NK-92 treated with Interleukin-12 subunit alpha and Interleukin-12 subunit beta, amount 100 ng/mL, for 24 hours (cell line): ENCODE results near the gene PTTG1IP.

Experiments used
- DNase-seq: peaks from one replicate; lab custom pipeline; 2025; lab: John Stamatoyannopoulos, UW

Gene PTTG1IP

DNA sequence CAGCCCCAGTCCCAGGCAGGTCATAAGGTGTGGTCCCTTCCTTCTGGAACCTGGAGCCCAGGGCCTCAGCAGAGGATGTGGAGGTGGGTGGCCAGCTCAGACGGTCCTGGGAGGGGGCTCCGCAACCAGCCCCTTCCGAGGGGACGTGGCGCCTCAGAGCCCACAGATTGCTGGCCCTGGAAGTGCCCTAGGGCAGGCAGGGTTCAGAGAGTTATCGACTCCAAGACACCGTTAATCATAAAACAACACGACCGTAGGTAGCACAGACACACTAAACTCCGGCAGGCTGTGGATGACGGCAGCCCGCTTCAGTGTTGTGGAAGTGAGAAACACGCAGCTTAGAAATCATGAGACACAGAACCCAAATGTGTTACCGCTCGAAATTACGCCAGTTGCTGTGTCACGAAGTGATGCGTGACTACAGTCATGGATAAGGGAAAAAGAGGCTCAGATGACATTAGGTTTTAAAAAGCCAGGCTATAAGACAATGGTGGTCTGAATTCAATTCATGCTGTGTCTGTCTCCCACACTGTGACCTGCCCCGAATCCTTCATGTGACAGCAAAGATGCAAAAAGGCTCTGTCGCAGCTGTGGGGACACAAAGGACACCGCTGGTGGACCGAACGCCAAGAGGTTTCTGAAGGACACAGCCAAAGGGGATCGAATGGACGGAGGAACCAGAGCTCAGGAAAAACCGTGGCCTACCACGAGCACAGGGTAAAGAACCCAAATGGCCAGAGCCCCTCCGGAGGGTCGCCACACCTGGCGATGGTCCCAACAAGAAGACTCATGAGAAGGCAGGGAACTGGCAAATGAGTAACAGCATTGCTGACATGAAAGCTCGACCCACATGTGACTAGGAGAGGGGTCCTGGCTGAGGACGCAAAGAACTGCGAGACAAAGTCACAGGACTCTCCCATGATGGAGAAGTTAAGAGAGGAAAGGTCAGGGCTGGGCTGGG lies 53.9 kb downstream of the PTTG1IP start:
- DNase-seq, result no peak

DNA sequence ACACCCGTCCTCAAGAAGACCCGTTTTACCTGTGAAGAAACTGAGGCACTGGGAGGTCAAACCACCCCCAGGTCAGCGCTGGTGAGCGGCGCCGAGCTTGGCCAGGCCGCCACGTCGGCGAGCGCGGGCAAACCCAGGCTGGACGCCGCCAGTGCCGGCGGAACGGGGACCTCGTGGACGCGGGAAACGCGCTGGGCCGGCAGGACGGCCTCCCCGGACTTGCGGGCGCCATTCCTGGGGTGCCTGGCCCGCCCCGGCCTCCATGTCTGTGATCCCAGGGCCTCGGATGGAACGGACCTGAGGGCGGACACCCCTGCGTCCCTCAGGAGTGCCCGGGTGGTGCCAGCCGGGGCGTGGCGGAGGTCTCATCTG lies 54.9 kb downstream of the PTTG1IP start:
- no peak for DNase-seq

- DNase-seq, result peak; percentile 65
These were observed 55.4 kb downstream of the PTTG1IP start, which contains the start of gene SUMO3 for GRCh38 chr21:44817914-44818639. Gene SUMO3, minus strand, starts transcription at chr21:44818062. Its CDS starts 94 bp downstream, at chr21:44817968.

DNA sequence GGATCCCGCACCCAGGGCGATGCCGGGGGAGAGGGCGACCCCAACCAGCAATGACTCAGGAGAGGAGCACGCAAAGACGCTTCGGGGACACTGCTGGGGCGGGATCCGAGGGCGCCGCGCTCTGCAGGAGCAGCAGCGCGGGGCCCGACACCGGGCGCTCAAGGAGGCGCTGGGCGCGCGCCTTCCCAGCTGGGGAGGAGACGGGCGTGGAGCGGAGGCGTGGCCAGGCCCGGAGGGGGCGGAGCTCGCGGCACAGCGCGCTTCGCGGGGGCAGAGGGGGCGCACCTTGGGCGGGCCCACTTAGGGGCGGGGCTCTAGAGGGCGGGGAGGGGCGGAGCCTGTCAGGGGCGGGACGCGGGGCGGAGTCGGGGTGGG lies 56.0 kb downstream of the PTTG1IP start:
- peak; percentile 67 for DNase-seq

DNA sequence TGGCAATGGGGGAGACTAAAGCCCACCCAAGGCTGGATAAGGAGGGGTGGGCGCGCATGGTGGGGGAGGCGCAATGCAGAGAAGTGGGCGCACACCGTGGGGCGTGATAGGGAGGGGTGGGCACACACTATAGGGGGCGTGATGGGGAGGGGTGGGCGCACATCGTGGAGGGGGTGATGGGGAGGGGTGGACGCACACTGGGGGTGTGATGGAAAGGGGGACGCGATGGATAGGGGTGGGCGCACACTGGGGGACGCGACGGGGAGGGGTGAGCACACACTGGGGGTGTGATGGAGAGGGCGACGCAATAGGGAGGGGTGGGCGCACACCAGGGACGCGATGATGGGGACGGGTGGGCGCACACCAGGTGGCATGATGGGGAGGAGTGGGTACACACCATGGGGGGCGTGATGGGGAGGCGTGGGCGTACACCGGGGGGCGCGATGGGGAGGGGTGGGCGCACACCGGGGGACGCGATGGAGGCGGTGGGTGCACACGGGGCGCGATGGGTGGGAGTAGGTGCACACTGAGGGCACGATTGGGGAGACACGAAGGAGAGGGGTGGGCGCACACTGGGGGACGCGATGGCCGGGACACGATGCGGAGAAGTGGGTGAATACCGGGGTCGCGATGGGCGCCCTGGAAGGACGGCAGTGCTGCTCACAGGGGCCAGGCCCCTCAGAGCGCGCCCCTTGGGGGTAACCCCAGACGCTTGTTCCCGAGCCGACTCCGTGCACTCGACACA lies 56.6 kb downstream of the PTTG1IP start:
- no peak for DNase-seq

DNA sequence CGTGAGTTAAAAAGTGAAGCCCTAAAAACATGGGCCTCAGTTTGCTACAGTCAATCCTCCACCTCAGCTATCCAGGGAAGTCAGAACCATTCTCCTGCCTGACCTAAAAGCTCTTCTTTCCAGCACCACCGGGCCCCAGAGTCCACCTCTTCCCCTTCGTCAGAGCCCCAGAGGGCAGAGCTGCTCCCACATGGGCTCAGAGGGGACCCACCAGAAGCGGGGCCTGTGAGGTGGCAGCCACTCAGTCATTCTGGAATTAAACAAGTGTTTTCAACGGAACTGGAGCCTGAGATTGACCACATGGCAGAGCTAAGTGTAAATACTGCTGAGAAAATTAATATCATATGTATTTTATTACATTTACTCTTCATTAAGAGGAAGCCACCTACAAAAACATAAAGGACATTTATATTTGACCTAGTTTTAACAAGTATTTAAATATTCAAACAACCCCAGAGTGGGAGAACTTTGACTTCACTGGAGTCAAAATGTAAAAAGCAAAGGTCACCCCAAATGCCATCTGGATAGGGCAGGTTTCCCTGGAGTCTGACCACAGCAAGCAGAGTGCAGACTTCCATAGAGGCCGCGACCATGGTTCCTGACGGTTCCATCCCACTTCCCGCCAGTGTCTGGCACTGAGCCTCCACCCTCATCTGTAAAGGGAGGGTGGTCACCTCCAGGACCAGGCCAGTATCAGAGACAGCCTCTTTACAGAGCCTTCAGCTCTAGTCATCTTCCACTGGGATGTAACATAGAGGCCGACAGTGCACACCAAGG lies 57.5 kb downstream of the PTTG1IP start:
- no peak for DNase-seq

GRCh38 chr21:44815225-44815624 lies 58.3 kb downstream of the PTTG1IP start:
- no peak for DNase-seq

DNA sequence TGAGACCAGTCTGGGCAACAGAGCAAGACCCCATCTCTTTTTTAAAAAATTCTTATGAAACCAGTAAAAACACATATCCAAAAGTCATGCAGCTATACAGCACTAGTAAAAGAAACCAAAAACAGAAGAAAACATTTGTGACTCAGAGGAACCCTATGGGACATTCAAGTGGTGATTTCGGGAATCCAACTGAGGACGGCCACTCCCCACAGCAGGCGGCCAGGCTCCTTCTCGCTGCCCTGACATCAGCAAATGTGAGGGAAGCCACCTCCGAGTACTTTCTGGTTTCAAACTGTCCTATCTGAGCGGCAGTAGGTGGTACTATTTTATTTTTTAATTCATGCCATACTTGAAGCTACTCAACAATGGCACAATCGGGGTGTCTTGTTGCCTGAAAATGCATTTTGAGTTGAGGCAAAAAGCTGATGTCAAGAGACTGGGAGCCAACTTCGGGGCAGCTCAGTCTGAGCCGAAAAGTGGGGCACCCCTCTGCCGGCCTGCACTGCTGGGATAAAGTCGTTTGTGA lies 58.9 kb downstream of the PTTG1IP start:
- no peak for DNase-seq

GRCh38 chr21:44813727-44814126 lies 59.8 kb downstream of the PTTG1IP start:
- no peak for DNase-seq

DNA sequence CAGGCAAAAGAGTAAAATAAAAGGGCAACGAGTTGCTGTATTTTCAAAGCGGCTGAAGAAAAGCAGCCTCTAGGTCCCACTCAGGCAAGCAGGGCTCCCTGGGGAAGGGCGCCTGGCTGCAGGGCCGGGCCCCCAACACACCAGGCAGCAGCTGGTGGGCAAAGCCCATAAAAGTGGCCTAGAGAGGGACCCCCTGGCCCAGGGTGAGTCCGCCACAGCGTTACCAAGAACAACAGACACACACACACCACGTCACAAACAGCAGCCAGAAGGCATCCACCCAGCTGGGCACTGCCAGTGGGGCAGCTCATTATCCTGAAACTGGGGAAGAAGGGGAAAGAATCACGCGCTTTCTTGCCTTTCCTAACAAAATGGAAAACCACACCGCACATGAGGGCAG lies 60.3 kb downstream of the PTTG1IP start:
- no peak for DNase-seq

GRCh38 chr21:44812640-44813039 lies 60.9 kb downstream of the PTTG1IP start:
- no peak for DNase-seq

- no peak for DNase-seq
These were observed 62.7 kb downstream of the PTTG1IP start for GRCh38 chr21:44810779-44811178.

DNA sequence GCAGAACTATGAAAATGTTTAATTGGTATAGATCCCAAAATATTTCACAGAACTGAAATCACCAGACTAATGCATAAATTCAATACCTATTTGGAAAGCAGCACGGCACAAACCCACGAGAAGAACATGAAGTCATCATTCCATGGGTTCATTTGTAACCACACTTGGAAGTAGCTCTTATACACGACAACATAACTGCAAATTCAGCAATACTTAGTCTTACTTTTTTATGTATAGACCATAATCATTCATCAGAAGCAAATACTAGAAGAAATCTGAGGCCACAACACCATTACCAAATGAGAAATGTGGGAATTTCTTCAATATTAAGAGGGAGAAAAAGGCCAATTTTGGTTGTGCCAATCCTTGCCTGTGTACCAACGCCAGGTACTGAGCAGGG lies 67.6 kb downstream of the PTTG1IP start:
- no peak for DNase-seq

DNA sequence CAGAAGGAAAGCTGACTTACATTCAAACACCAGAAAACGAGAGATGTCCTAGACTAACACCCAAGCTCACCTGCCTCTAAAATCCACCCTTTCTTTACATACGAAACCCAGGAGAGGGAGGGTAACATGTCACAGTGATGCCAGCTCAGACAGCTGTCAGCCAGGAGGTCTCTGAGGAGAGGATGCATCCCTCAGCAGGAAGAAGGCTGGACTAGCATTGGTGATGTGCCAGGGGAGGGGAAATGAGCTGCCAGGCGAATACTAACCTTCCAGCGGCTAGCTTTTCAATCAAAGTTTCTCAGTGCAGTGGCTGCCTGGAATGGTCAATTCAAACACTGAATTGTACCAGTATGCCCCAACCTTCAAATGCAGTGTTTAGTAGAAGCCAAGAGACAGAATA lies 68.3 kb downstream of the PTTG1IP start:
- no peak for DNase-seq

DNA sequence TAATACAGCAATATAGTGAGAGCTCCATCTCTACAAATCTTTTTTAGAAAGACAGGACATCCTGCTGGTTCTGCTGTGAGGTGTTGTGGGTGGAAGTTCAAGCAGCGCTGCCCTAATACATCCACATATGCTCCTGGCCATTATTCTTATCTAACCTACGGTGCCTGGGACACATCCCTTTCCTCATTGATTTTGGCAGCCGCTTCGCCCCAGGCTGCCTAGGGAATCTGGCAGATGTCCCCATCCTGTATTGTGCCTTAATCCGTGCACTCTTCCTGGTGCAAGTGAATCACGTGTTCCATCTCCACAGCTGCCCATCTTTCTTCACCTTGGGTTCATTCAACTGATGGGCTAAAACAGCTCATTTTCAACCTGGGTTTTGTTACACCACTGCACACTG lies 68.7 kb downstream of the PTTG1IP start:
- DNase-seq, result no peak

GRCh38 chr21:44803651-44804050 lies 69.8 kb downstream of the PTTG1IP start:
- no peak for DNase-seq

DNA sequence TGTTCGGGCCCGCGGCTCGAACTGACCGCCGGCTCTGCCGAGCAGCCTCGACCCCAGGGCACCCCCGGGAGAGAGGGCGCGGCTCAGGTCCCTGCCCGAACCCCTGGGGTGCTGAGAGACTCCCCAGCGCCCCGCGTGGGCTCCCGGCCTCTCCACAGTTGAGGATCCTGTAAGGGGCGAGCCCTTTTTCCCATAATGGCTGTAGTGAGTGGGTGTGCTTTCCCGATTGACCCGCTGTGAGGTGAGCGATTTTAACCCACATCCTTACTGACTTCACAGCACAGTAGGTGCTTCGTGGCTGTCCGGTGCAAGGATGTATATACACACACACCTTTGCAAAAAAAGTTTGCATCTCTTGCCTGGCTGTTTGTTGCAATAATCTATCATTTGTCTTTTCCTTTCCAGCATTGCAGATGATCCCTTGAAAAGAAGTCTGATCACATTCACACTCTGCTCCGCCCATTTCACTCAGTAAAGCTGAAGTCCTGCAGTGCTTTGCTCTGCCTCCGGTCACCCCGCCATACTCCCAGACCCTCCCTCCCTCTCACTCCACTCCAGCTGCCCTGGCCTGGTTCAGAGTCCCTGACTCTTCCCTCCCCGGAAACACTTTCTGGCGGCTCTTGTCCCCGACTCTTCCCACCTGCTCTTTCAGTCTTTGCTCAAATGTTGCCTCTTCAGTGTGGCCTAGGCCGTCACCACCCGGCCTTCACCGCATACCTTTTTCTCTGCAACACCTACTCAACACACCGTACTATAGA lies 70.9 kb downstream of the PTTG1IP start:
- DNase-seq, result no peak

- DNase-seq, result peak; percentile 58
These were observed 71.8 kb downstream of the PTTG1IP start, which contains the start of gene UBE2G2 for GRCh38 chr21:44801468-44802395. Gene UBE2G2, minus strand, starts transcription at chr21:44801820. Its CDS starts 72 bp downstream, at chr21:44801748.

- DNase-seq, result no peak
These were observed 72.5 kb downstream of the PTTG1IP start for GRCh38 chr21:44800971-44801467.
